Epidermal melanocyte (primary cell): ENCODE results near the gene GLCCI1.
"Not testable (repeated sequence)": the region's sequence is repeated elsewhere in the genome, so short reads cannot be mapped to it uniquely, and the experiment has no call there.

Experiments used
- DNase-seq: peaks from one replicate; pipeline ENCODE4 v3.0.0; 2011; ENCODE audit warnings: low spot score; ENCODE audit not compliant: insufficient read length

Gene GLCCI1

GRCh38 chr7:8048067-8048466 lies 79.5 kb downstream of the GLCCI1 start:
- not testable (repeated sequence) for DNase-seq

GRCh38 chr7:8051373-8051772 lies 82.8 kb downstream of the GLCCI1 start:
- no peak for DNase-seq

GRCh38 chr7:8051998-8052397 lies 83.4 kb downstream of the GLCCI1 start:
- DNase-seq = no peak

- DNase-seq = no peak
Observed at GRCh38 chr7:8052824-8053223, 84.2 kb downstream of the GLCCI1 start.

GRCh38 chr7:8056439-8056838 lies 87.8 kb downstream of the GLCCI1 start:
- DNase-seq = no peak

GRCh38 chr7:8057566-8057965 lies 89.0 kb downstream of the GLCCI1 start:
- no peak for DNase-seq

- DNase-seq = no peak
Observed at GRCh38 chr7:8058322-8058721, 89.7 kb downstream of the GLCCI1 start.

GRCh38 chr7:8058852-8059251 lies 90.3 kb downstream of the GLCCI1 start:
- no peak for DNase-seq

GRCh38 chr7:8060241-8060640 lies 91.6 kb downstream of the GLCCI1 start:
- DNase-seq = no peak

GRCh38 chr7:8063300-8063699 lies 94.7 kb downstream of the GLCCI1 start:
- not testable (repeated sequence) for DNase-seq

- DNase-seq = no peak
Observed at GRCh38 chr7:8063706-8064297, 95.2 kb downstream of the GLCCI1 start.

GRCh38 chr7:8064828-8065227 lies 96.2 kb downstream of the GLCCI1 start:
- no peak for DNase-seq

GRCh38 chr7:8065356-8065813 lies 96.8 kb downstream of the GLCCI1 start:
- DNase-seq = no peak

- DNase-seq = no peak
Observed at GRCh38 chr7:8068892-8069686, 100.5 kb downstream of the GLCCI1 start.

GRCh38 chr7:8070451-8071180 lies 102.0 kb downstream of the GLCCI1 start:
- DNase-seq = no peak

- no peak for DNase-seq
Observed at GRCh38 chr7:8078418-8078817, 109.8 kb downstream of the GLCCI1 start.

GRCh38 chr7:8082762-8083161 lies 114.2 kb downstream of the GLCCI1 start:
- DNase-seq = no peak

GRCh38 chr7:8084836-8085235 lies 116.2 kb downstream of the GLCCI1 start:
- DNase-seq = no peak

- DNase-seq = no peak
Observed at GRCh38 chr7:8085420-8085819, 116.8 kb downstream of the GLCCI1 start.

GRCh38 chr7:8086239-8086638 lies 117.6 kb downstream of the GLCCI1 start:
- DNase-seq = no peak

GRCh38 chr7:8089036-8089780 lies 120.6 kb downstream of the GLCCI1 start:
- no peak for DNase-seq

- DNase-seq = no peak
Observed at GRCh38 chr7:8092140-8092539, 123.5 kb downstream of the GLCCI1 start.
